ENCODE data around the gene TEDDM1. TPM values are rescaled to one million over a fixed set of nuclear protein-coding genes. Genes with fewer than 3 reads are reported as not detected.

The TEDDM1 gene
- total RNA-seq, 5 donors from 2014 or later (not counting 1 experiment from before 2014, with no cell fraction given), result not detected

DNA sequence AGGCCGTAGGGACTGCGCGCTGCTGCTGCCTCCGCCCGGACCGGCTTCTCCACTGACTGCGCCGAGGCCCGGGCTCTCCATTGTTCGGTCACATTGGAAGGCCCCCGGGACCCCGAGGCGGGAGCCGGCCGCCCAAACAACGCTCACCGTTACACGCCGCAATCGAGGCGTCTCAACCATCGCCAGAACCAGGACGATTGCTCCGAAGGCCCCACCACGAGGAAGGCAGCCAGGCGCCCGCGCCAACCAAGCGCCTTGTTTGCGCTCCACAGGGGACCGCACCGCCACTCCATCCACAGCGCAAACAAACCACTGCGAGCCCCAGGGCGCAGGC lies 9.5 kb downstream of the TEDDM1 start:
- Histone ChIP-seq H3K4me3 (ENCODE audit: control insufficient read depth in 1 of 2, extremely low read depth in 1 of 2, low read length in 1 of 2) (peak overlapping the region; percentile 67 to 79), H3K36me3 (ENCODE audit: control insufficient read depth in 2 of 2, extremely low read depth in 1 of 2, insufficient read depth in 1 of 2, low read length in 1 of 2) (peaks cover 0 to 14% of the 10 kb centered on the region in 2 donors), H3K9me3 (no peaks in the 10 kb centered on the region), H3K4me1 (ENCODE audit: control insufficient read depth in 1 of 2, extremely low read depth in 1 of 2, insufficient read depth in 2 of 2, low read length in 2 of 2) (peaks cover 12 to 27% of the 10 kb centered on the region in 2 experiments), H3K27ac (ENCODE audit: low read length) (peak overlapping the region; percentile 40), H3K27me3 (replicated peaks in 1 of 2; ENCODE audit: control insufficient read depth in 2 of 2, extremely low read depth in 1 of 2, insufficient read depth in 2 of 2, low read length in 1 of 2) (peaks cover 0 to 11% of the 10 kb centered on the region in 2 experiments)
- Mint-ChIP-seq H3K27me3 (no peaks in the 10 kb centered on the region), H3K4me3 (peak overlapping the region; percentile 89 to 97 (median 97)), H3K36me3 (peaks cover 20% of the 10 kb centered on the region), H3K9me3 (no peaks in the 10 kb centered on the region), H3K27ac (peak overlapping the region; percentile 91 to 96), H3K4me1 (peaks cover 26 to 36% (median 35%) of the 10 kb centered on the region in 3 donors)
- DNase-seq (peak in 5 of 35 experiments; percentile 14 to 47 (median 26)), ATAC-seq (replicated peaks in 1 of 4) (peak in 3 of 4 experiments; percentile 15 to 44 (median 34))
- POLR2A ChIA-PET, result no interaction called here
- CTCF ChIA-PET, result no interaction called here
- WGBS (ENCODE audit: insufficient coverage), result under 1% methylated on average over 35 of the region's 35 CpGs

DNA sequence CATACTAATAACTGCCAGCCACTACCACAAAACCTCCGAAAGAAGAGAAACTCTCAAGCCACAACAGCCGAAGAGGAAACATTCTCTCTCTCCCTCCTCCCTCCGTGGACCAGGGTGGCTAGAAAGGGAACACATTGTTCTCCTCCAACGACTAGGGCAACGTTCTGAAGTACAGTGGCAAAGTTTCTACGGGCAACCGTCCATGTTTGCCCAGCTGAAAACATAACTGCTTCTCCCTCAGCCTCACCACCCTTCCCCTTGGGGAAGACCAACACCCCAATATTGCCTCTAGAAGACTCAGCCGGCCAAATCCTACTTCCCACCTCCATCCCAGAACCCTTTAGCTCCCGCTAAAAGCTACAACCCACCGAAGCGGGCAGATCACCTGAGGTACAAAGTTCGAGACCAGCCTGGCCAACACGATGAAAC lies 10.8 kb downstream of the TEDDM1 start:
- H3K36me3 ChIP-seq (ENCODE audit: control insufficient read depth in 2 of 2, extremely low read depth in 1 of 2, insufficient read depth in 1 of 2, low read length in 1 of 2), result peaks cover 0 to 23% of the 10 kb centered on the region in 2 donors
- no peaks in the 10 kb centered on the region for H3K27me3 Mint-ChIP-seq
- H3K27ac ChIP-seq (ENCODE audit: low read length), result peak overlapping the region; percentile 34
- peak overlapping the region; percentile 79 to 89 for H3K4me3 ChIP-seq (ENCODE audit: control insufficient read depth in 1 of 2, extremely low read depth in 1 of 2, low read length in 1 of 2)
- no peaks in the 10 kb centered on the region for H3K9me3 ChIP-seq
- ChIA-PET POLR2A (interaction anchor here in 1 of 2 donors (0.7 kb wide), 1 partner anchor 84 kb away, joined by 5 read pairs; no protein-coding TSS in a partner anchor), CTCF (interaction anchor here in 1 of 2 donors (0.7 to 1.7 kb wide), 2 partner anchors 130 to 246 kb away, joined by 3 to 5 read pairs; no protein-coding TSS in a partner anchor)
- 41% methylated on average over 10 of the region's 13 CpGs for WGBS (ENCODE audit: insufficient coverage)
- no peaks in the 10 kb centered on the region for H3K9me3 Mint-ChIP-seq
- peaks cover 0 to 11% of the 10 kb centered on the region in 2 experiments for H3K27me3 ChIP-seq (replicated peaks in 1 of 2; ENCODE audit: control insufficient read depth in 2 of 2, extremely low read depth in 1 of 2, insufficient read depth in 2 of 2, low read length in 1 of 2)
- DNase-seq, result peak in 1 of 35 experiments; percentile 15
- H3K4me3 Mint-ChIP-seq, result peak overlapping the region; percentile 84 to 97 (median 97)
- peak overlapping the region; percentile 90 to 91 for H3K27ac Mint-ChIP-seq
- H3K4me1 Mint-ChIP-seq, result peaks cover 26 to 36% (median 35%) of the 10 kb centered on the region in 3 donors
- ATAC-seq (replicated peaks in 1 of 4), result no peak
- H3K36me3 Mint-ChIP-seq, result peaks cover 33% of the 10 kb centered on the region
- H3K4me1 ChIP-seq (ENCODE audit: control insufficient read depth in 1 of 2, extremely low read depth in 1 of 2, insufficient read depth in 2 of 2, low read length in 2 of 2), result peaks cover 12 to 27% of the 10 kb centered on the region in 2 experiments

DNA sequence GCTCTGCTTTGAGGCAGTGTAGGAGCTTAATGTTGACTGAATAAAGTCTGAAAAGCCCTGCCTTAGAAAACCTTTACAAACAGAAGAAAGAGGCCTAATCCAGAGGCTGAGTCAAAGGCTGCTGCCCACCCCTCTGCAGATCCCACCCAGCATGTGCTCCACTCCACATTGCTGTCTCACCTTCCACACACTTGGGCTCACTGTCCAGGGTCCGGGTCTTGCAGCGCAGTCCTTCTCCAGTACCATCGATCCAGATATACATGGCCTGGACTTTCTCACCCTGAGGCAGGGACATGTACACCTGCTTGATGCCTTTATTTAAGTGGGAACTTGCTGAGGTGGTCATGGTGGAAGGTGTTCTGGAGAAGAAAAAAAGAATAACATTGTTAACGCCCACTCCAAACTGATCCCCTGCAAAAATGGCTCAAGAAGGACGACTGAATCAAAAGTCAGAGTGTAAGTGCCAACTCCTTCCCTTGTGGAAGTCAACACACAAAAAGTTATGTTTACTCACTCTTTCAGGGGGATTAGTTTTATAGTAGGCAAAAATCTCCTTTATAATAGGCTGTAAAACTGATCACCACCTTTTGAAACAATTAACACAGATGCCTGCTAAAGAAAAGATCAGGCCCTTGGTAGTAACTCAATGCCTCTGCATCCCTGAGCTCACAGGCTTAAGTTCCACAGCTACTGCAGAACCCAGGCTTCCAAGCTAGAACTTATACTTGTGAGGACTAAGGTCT lies 11.9 kb downstream of the TEDDM1 start:
- Histone ChIP-seq H3K27ac (ENCODE audit: low read length) (no peak overlapping the region), H3K9me3 (no peaks in the 10 kb centered on the region), H3K4me1 (ENCODE audit: control insufficient read depth in 1 of 2, extremely low read depth in 1 of 2, insufficient read depth in 2 of 2, low read length in 2 of 2) (peaks cover 12 to 27% of the 10 kb centered on the region in 2 experiments), H3K36me3 (ENCODE audit: control insufficient read depth in 2 of 2, extremely low read depth in 1 of 2, insufficient read depth in 1 of 2, low read length in 1 of 2) (peaks cover 0 to 24% of the 10 kb centered on the region in 2 donors), H3K27me3 (replicated peaks in 1 of 2; ENCODE audit: control insufficient read depth in 2 of 2, extremely low read depth in 1 of 2, insufficient read depth in 2 of 2, low read length in 1 of 2) (peaks cover 0 to 11% of the 10 kb centered on the region in 2 experiments), H3K4me3 (ENCODE audit: control insufficient read depth in 1 of 2, extremely low read depth in 1 of 2, low read length in 1 of 2) (no peak overlapping the region)
- Mint-ChIP-seq H3K27me3 (no peaks in the 10 kb centered on the region), H3K36me3 (peaks cover 42% of the 10 kb centered on the region), H3K9me3 (no peaks in the 10 kb centered on the region), H3K27ac (peak overlapping the region; percentile 90 to 91), H3K4me1 (peaks cover 26 to 36% (median 35%) of the 10 kb centered on the region in 3 donors), H3K4me3 (peak overlapping the region in 2 of 3 donors; percentile 97)
- POLR2A ChIA-PET, result no interaction called here
- no CpG with 5 or more reads among the region's 5 CpGs for WGBS (ENCODE audit: insufficient coverage)
- DNase-seq (no peak), ATAC-seq (replicated peaks in 1 of 4) (no peak)
- CTCF ChIA-PET, result interaction anchor here (0.6 to 1.9 kb wide), 5 partner anchors 8 to 1756 kb away, joined by 3 to 7 read pairs (median 5); no protein-coding TSS in a partner anchor

GRCh38 chr1:182387566-182387965 lies 12.9 kb downstream of the TEDDM1 start:
- Mint-ChIP-seq H3K9me3 (no peaks in the 10 kb centered on the region), H3K4me3 (no peak overlapping the region), H3K36me3 (peaks cover 42% of the 10 kb centered on the region), H3K27me3 (no peaks in the 10 kb centered on the region), H3K4me1 (peaks cover 23 to 30% (median 29%) of the 10 kb centered on the region in 3 donors), H3K27ac (no peak overlapping the region)
- WGBS (ENCODE audit: insufficient coverage), result no CpG with 5 or more reads among the region's 2 CpGs
- no peaks in the 10 kb centered on the region for H3K9me3 ChIP-seq
- ATAC-seq (replicated peaks in 1 of 4) (no peak), DNase-seq (no peak)
- CTCF ChIA-PET, result interaction anchor here (0.6 to 1.9 kb wide), 2 partner anchors 9 to 25 kb away, joined by 3 to 7 read pairs; no protein-coding TSS in a partner anchor
- H3K4me1 ChIP-seq (ENCODE audit: control insufficient read depth in 1 of 2, extremely low read depth in 1 of 2, insufficient read depth in 2 of 2, low read length in 2 of 2), result peaks cover 12 to 26% of the 10 kb centered on the region in 2 experiments
- POLR2A ChIA-PET, result interaction anchor here in 1 of 2 donors (0.7 kb wide), 1 partner anchor 150 kb away, joined by 3 read pairs; no protein-coding TSS in a partner anchor
- no peak overlapping the region for H3K4me3 ChIP-seq (ENCODE audit: control insufficient read depth in 1 of 2, extremely low read depth in 1 of 2, low read length in 1 of 2)
- no peak overlapping the region for H3K27ac ChIP-seq (ENCODE audit: low read length)
- peaks cover 0 to 11% of the 10 kb centered on the region in 2 experiments for H3K27me3 ChIP-seq (replicated peaks in 1 of 2; ENCODE audit: control insufficient read depth in 2 of 2, extremely low read depth in 1 of 2, insufficient read depth in 2 of 2, low read length in 1 of 2)
- H3K36me3 ChIP-seq (ENCODE audit: control insufficient read depth in 2 of 2, extremely low read depth in 1 of 2, insufficient read depth in 1 of 2, low read length in 1 of 2), result peaks cover 0 to 28% of the 10 kb centered on the region in 2 donors

GRCh38 chr1:182386980-182387379 lies 13.5 kb downstream of the TEDDM1 start:
- no peak overlapping the region for H3K27ac ChIP-seq (ENCODE audit: low read length)
- peaks cover 0 to 30% of the 10 kb centered on the region in 2 donors for H3K36me3 ChIP-seq (ENCODE audit: control insufficient read depth in 2 of 2, extremely low read depth in 1 of 2, insufficient read depth in 1 of 2, low read length in 1 of 2)
- ChIA-PET CTCF (interaction anchor here in 1 of 2 donors (1.9 kb wide), 1 partner anchor 10 kb away, joined by 7 read pairs; no protein-coding TSS in a partner anchor), POLR2A (interaction anchor here in 1 of 2 donors (0.5 kb wide), 1 partner anchor 10 kb away, joined by 3 read pairs; no protein-coding TSS in a partner anchor)
- WGBS (ENCODE audit: insufficient coverage), result 83% methylated on average over 5 of the region's 5 CpGs
- H3K27ac Mint-ChIP-seq, result peak overlapping the region in 1 of 2 donors; percentile 3
- H3K4me3 Mint-ChIP-seq, result no peak overlapping the region
- ATAC-seq (replicated peaks in 1 of 4) (no peak), DNase-seq (no peak)
- no peaks in the 10 kb centered on the region for H3K9me3 ChIP-seq
- no peak overlapping the region for H3K4me3 ChIP-seq (ENCODE audit: control insufficient read depth in 1 of 2, extremely low read depth in 1 of 2, low read length in 1 of 2)
- peaks cover 20 to 28% (median 26%) of the 10 kb centered on the region in 3 donors for H3K4me1 Mint-ChIP-seq
- peaks cover 42% of the 10 kb centered on the region for H3K36me3 Mint-ChIP-seq
- no peaks in the 10 kb centered on the region for H3K27me3 Mint-ChIP-seq
- peaks cover 0 to 11% of the 10 kb centered on the region in 2 experiments for H3K27me3 ChIP-seq (replicated peaks in 1 of 2; ENCODE audit: control insufficient read depth in 2 of 2, extremely low read depth in 1 of 2, insufficient read depth in 2 of 2, low read length in 1 of 2)
- H3K4me1 ChIP-seq (ENCODE audit: control insufficient read depth in 1 of 2, extremely low read depth in 1 of 2, insufficient read depth in 2 of 2, low read length in 2 of 2), result peaks cover 12 to 20% of the 10 kb centered on the region in 2 experiments
- no peaks in the 10 kb centered on the region for H3K9me3 Mint-ChIP-seq

Data from T-cell (primary cell).